Body of pancreas (tissue), 4 donors: ENCODE results near the gene GAREM1.
"Not testable (repeated sequence)": the region's sequence is repeated elsewhere in the genome, so short reads cannot be mapped to it uniquely, and the experiment has no call there.

ENCODE experiments used
- POLR2A ChIP-seq, 3 donors: fragments of 450-650 bp; IDR thresholded peaks; one replicate each; pipeline ENCODE4 v1.6.1; 2016; ENCODE audit warnings: antibody characterized with exemption in 3 of 3, mild to moderate bottlenecking in 2 of 3
- TF ChIP-seq, protein P1 (sequence below), 7 experiments: fragments of 450-650 bp in 4 of 7; fragments of 200-600 bp in 3 of 7; sonication (generic) in 3 of 7; IDR thresholded peaks; one replicate each; pipeline ENCODE4 v1.5.1; 2016 to 2019; ENCODE audit warnings: antibody characterized with exemption in 7 of 7

DNA sequence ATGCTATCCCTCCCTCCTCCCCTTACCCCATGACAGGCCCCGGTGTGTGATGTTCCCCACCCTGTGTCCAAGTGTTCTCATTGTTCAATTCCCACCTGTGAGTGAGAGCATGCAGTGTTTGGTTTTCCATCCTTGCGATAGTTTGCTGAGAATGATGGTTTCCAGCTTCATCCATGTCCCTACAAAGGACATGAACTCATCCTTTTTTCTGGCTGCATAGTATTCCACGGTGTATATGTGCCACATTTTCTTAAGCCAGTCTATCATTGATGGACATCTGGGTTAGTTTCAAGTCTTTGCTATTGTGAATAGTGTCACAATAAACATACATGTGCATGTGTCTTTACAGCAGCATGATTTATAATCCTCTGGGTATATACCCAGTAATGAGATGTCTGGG, 129.6 kb downstream of the GAREM1 start:
- TF ChIP-seq, protein P1, sequence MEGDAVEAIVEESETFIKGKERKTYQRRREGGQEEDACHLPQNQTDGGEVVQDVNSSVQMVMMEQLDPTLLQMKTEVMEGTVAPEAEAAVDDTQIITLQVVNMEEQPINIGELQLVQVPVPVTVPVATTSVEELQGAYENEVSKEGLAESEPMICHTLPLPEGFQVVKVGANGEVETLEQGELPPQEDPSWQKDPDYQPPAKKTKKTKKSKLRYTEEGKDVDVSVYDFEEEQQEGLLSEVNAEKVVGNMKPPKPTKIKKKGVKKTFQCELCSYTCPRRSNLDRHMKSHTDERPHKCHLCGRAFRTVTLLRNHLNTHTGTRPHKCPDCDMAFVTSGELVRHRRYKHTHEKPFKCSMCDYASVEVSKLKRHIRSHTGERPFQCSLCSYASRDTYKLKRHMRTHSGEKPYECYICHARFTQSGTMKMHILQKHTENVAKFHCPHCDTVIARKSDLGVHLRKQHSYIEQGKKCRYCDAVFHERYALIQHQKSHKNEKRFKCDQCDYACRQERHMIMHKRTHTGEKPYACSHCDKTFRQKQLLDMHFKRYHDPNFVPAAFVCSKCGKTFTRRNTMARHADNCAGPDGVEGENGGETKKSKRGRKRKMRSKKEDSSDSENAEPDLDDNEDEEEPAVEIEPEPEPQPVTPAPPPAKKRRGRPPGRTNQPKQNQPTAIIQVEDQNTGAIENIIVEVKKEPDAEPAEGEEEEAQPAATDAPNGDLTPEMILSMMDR (IDR thresholded peaks at IDR 0.05), result not testable (repeated sequence)
- TF ChIP-seq POLR2A (IDR thresholded peaks at IDR 0.05), result not testable (repeated sequence)
